Loucy (cell line): Measurements from ENCODE around the gene NELFE.

Experiments used
- CTCF ChIP-seq: fragments of 200-600 bp; sonication (generic); conservative IDR thresholded peaks from 2 replicates; pipeline ENCODE4 v1.5.1; 2014; ENCODE audit warnings: mild to moderate bottlenecking, antibody characterized with exemption, low read length
- EZH2phosphoT487 ChIP-seq: fragments of 200-600 bp; IDR thresholded peaks from 2 replicates; pipeline ENCODE4 v1.6.1; 2018; ENCODE audit warnings: antibody characterized with exemption, mild to moderate bottlenecking, moderate library complexity, borderline replicate concordance

- no peak for TF ChIP-seq CTCF
- no peak for TF ChIP-seq EZH2phosphoT487
Measured at GRCh38 chr6:31965700-31966099, 6.9 kb upstream of the NELFE start.
